GM21526 (cell line): Measurements from ENCODE around the gene GNA12.

Experiments used
- ATAC-seq: cut with Tn5 transposase; IDR thresholded peaks from one replicate; pipeline ENCODE4 v1.9.1; 2021; ENCODE audit warnings: moderate library complexity; ENCODE audit not compliant: unreplicated experiment, low FRiP score

The GNA12 gene

GRCh38 chr7:2805213-2805944, 38.7 kb downstream of the GNA12 start:
- no peak for ATAC-seq

- no peak for ATAC-seq
Measured at GRCh38 chr7:2804227-2804763, 39.8 kb downstream of the GNA12 start.

- ATAC-seq, result no peak
Measured at GRCh38 chr7:2803755-2804154, 40.4 kb downstream of the GNA12 start.

- no peak for ATAC-seq
Measured at GRCh38 chr7:2803342-2803692, 40.8 kb downstream of the GNA12 start.

- no peak for ATAC-seq
Measured at GRCh38 chr7:2802504-2803341, 41.4 kb downstream of the GNA12 start.

DNA sequence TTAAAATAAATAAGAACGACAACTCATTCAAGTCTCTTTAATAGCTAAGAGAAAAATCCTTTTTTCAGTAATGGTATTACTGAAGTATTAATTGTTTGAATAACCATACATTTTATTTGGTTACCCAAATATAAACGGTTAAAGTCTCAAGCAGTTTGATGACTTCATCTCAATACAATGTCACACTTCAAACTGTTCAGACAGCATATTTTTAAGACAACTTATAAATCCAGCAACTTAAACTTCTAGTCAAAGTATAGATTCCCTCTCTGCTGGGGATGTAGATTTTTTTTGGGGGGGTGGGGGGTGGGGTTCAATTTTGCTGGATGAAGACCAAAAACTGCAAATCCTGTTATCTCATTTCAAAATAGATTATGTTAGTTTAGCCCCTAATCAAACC, 42.0 kb downstream of the GNA12 start:
- ATAC-seq, result no peak

- no peak for ATAC-seq
Measured at GRCh38 chr7:2800931-2801688, 43.0 kb downstream of the GNA12 start.

DNA sequence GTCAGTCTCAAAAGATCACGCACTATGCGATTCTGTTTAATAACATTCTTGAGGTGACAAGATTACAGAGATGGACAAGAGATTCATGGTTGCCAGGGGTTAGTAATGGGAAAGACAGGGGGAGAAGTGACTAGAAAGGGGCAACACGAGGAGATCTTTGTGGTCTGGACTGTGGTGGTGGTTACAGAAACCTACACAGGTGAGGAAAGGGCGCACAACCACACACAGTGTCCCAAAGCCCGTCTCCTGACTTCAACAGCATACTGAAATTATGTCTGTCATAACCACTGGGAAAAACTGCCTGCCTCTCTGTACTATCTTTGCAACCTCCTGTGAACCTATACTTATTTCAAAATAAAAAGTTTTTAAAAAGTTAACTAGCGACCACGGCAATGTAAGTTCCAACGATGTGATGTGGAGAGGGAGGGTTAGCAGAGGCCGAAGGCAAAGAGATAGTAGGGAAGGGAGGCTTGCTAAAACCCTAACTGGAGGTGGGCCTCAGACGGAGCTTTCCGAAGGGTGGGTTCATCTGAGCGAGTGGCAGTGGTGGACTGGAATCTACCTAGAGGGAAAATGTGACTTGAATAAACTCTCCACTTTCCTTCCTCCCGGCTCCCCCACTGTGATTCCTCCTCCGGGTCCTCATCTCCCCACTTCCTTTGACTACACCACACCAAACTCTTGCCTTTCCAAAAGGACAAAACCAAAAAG, 43.7 kb downstream of the GNA12 start:
- no peak for ATAC-seq

GRCh38 chr7:2799253-2799652, 44.9 kb downstream of the GNA12 start:
- ATAC-seq, result no peak

GRCh38 chr7:2798669-2799068, 45.4 kb downstream of the GNA12 start:
- no peak for ATAC-seq

GRCh38 chr7:2796358-2797352, 47.5 kb downstream of the GNA12 start:
- ATAC-seq, result no peak

DNA sequence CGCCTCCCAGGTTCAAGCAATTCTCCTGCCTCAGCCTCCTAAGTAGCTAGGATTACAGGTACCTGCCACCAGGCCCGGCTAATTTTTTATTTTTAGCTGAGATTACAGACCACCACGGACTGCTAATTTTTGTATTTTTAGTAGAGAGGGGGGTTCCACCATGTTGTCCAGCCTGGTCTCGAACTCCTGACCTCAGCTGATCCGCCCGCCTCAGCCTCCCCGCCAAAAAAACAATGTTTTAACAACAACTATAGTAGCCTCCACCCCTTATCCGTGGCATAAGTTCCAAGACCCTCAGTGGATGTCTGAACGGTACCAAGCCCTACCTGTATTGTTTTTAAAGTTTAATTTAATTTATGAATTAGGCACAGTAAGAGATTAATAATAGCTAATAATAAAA, 48.2 kb downstream of the GNA12 start:
- ATAC-seq, result no peak

- ATAC-seq, result no peak
Measured at GRCh38 chr7:2794836-2795636, 49.1 kb downstream of the GNA12 start.

DNA sequence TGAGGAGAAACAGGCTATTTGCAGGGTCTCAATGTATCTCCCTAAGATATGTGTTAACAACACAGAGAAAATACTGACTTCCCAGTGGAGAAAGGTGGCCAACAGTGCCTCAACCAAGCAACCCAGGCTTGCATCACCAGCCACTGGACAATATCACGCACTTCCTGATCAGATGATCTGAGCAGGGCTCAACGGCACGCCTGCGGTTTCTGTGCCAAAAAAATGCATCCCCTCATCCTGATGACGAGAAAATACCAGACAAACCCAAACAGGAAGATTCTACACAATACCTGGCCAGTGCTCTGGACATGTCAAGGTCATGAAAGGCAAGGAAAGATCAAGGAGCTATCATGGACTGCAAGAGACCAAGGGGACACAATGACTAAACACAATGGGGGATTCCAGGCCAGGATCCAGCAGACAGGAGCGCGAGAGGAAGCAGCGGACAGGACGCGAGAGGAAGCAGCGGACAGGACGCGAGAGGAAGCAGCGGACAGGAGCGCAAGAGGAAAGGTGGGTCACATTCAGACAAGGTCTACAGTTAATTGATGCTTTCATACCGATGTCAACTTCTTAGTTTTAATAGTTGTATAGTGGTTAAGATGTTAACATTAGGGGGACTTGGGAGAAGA, 51.1 kb downstream of the GNA12 start:
- no peak for ATAC-seq

DNA sequence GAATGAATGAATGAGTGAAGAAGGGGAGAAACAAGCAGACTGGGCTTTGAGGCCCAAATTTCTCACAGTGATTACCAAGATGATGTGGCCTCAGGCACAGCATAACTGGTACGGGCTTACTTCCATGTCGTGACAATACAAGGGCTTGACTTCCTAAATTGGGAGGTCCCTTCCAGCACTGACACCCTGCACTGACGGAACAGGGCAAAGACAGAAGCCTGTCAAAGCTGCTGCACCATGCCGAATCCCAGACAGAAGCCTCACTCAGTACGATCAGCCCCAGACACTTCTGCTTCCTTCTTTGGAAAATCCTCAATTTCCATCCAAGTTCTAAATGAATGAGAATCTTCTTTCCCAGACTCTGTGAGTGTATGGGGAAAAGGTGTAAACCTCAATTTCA, 51.9 kb downstream of the GNA12 start:
- ATAC-seq, result no peak

DNA sequence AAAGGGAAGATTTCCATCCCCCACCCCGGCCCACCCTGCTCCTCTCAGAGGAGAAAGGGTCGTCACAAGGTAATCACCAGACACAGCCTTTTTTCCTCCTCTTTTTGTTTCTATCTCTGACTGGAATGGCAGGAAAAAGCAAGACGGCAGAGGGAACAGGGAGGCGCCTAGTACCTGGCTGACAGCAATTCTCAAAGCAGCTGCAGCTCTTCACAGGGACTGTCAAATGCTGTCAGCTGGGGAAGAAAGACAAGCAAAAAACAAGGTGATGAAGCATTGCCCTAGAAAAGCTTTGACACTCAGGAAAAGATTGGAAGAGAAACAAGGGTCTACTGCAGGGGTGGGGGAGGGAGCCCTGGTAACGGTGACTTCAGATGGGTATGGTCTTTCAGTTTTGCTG, 52.7 kb downstream of the GNA12 start:
- no peak for ATAC-seq

- ATAC-seq, result no peak
Measured at GRCh38 chr7:2787251-2787951, 56.7 kb downstream of the GNA12 start.
